K562 (cell line): ENCODE data around the gene TBC1D1. TPM values are rescaled to one million over a fixed set of nuclear protein-coding genes. Genes with fewer than 3 reads are reported as not detected.

Experiments
- ATAC-seq: fragments of 200-7000 bp; cut with Tn5 transposase; 3 replicates; pipeline ENCODE4 v1.9.1; 2020; ENCODE audit warnings: moderate library complexity
- BruUV-seq: library from RNA; stranded (reverse); fragments of 400-500 nt; replicated peaks from 2 replicates; lab custom pipeline; 2021; lab: Mats Ljungman, UMichigan
- CTCF ChIA-PET: fragments of 300-600 bp; formaldehyde crosslinking; extraction: SDS; loops from one replicate; lab custom pipeline; 2021; ENCODE audit warnings: low intra/inter-chr PET ratio; lab: Yijun Ruan, JAX
- POLR2A ChIA-PET: fragments of 300-600, 350-650 bp; sonication (Branson Sonifier 250); formaldehyde crosslinking; extraction: SDS; loops from one replicate; lab custom pipeline; 2021; ENCODE audit warnings: antibody characterized with exemption, inconsistent platforms; lab: Yijun Ruan, JAX
- DNase-seq, 4 experiments: peaks; one replicate each; pipeline versions ENCODE4 v3.0.0 to v3.0.0-alpha.2; 2011 to 2018; ENCODE audit warnings: low spot score in 3 of 4, mixed read lengths in 3 of 4; ENCODE audit errors: extremely low read depth in 1 of 4
- FAIRE-seq: peaks from 2 replicates; lab custom pipeline; 2011; peaks lifted over from hg19 to GRCh38; lab: Jason Lieb, UNC
- H2AFZ ChIP-seq: 2 replicates; pipeline ENCODE4 v1.6.0; 2011; ENCODE audit warnings: low read depth, low read length, control low read depth, inconsistent platforms
- H3K27ac ChIP-seq: fragments of 200-600 bp; 3 replicates; pipeline ENCODE4 v1.8.0; 2011; ENCODE audit warnings: low read depth, mild to moderate bottlenecking, control low read depth, inconsistent platforms, low read length, moderate library complexity, mixed read lengths; ENCODE audit errors: extremely low read depth
- H3K27me3 ChIP-seq, 2 experiments: fragments of 300-600 bp in 1 of 2; 2 replicates in 1 of 2; 3 replicates in 1 of 2; pipeline versions ENCODE4 v1.6.0 to v1.8.0; 2011; ENCODE audit warnings: inconsistent platforms in 2 of 2, low read length in 2 of 2, mild to moderate bottlenecking in 1 of 2, mixed read lengths in 1 of 2, moderate library complexity in 1 of 2; ENCODE audit not compliant: control insufficient read depth in 2 of 2, insufficient read depth in 2 of 2
- H3K36me3 ChIP-seq: fragments of 300-600 bp; 3 replicates; pipeline ENCODE4 v1.8.0; 2011; ENCODE audit warnings: mild to moderate bottlenecking, low read length, inconsistent platforms; ENCODE audit not compliant: control insufficient read depth, insufficient read depth
- H3K4me1 ChIP-seq, 2 experiments: fragments of 200-600 bp in 1 of 2; replicated peaks in 1 of 2; 2 replicates in 1 of 2; 3 replicates in 1 of 2; pipeline versions ENCODE4 v1.5.1 to v1.8.0; 2011; ENCODE audit warnings: inconsistent platforms in 2 of 2, low read length in 2 of 2, mild to moderate bottlenecking in 1 of 2, mixed read lengths in 1 of 2, moderate library complexity in 1 of 2; ENCODE audit not compliant: control insufficient read depth in 2 of 2, insufficient read depth in 2 of 2
- H3K4me2 ChIP-seq: 2 replicates; pipeline ENCODE4 v1.6.1; 2011; ENCODE audit warnings: low read length, control low read depth, inconsistent platforms, mixed read lengths; ENCODE audit not compliant: insufficient read depth
- H3K4me3 ChIP-seq: fragments of 200-600 bp; sonication (generic), shearing (Covaris generic); 2 replicates; pipeline ENCODE4 v1.5.1; 2016; ENCODE audit warnings: control low read depth, inconsistent platforms
- H3K79me2 ChIP-seq: fragments of 200-600 bp; 3 replicates; pipeline ENCODE4 v1.8.0; 2011; ENCODE audit warnings: low read length, inconsistent platforms; ENCODE audit not compliant: control insufficient read depth, insufficient read depth
- H3K9ac ChIP-seq, 2 experiments: 2 replicates each; pipeline versions ENCODE4 v1.6.0 to v1.6.1; 2011; ENCODE audit warnings: low read depth in 2 of 2, low read length in 2 of 2, control low read depth in 1 of 2, inconsistent platforms in 1 of 2, mild to moderate bottlenecking in 1 of 2, mixed read lengths in 1 of 2; ENCODE audit not compliant: insufficient read depth in 1 of 2
- H3K9me1 ChIP-seq: one replicate; pipeline ENCODE4 v1.6.0; 2011; ENCODE audit warnings: inconsistent platforms, mild to moderate bottlenecking, low read length, moderate library complexity; ENCODE audit not compliant: control insufficient read depth, insufficient read depth
- H3K9me3 ChIP-seq: replicated peaks from 2 replicates; pipeline ENCODE4 v1.5.1; 2011; ENCODE audit warnings: low read depth, low read length, inconsistent platforms; ENCODE audit not compliant: control insufficient read depth, insufficient read depth
- H4K20me1 ChIP-seq: replicated peaks from 2 replicates; pipeline ENCODE4 v1.6.1; 2011; ENCODE audit warnings: low read length, inconsistent platforms, mixed read lengths; ENCODE audit not compliant: control insufficient read depth, insufficient read depth
- ZNF316 ChIP-seq: fragments of 450-650 bp; IDR thresholded peaks from 2 replicates; pipeline ENCODE4 v1.6.1; 2016
- WGBS: fragments of 100-300 bp; shearing (Covaris generic); methylation state at CpG from one replicate; pipeline ENCODE4 v1.1.6; 2016; ENCODE audit warnings: low coverage, mixed read lengths; ENCODE audit not compliant: insufficient coverage; ENCODE audit errors: missing lambda C conversion rate; 5-methylcytosine and 5-hydroxymethylcytosine counted together
- in situ Hi-C: fragments of 300-500 bp; cut with MboI; formaldehyde crosslinking; loops from 4 replicates; pipeline ENCODE4 v1.15.0; 2018; ENCODE audit warnings: inconsistent platforms, mixed read lengths
- intact Hi-C: fragments of 100-400 bp; cut with micrococcal nuclease; formaldehyde crosslinking; loops from 2 replicates; pipeline ENCODE4 v1.14.2; 2022
- polyA plus RNA-seq, 8 experiments: library from polyadenylated mRNA; depleted of rRNA in 4 of 8; stranded (reverse) in 5 of 8; unstranded in 3 of 8; fragments of >200 nt; fragmentation: Nextera tagmentation in 2 of 8; fragmentation: Illumina TruSeq in 1 of 8; extraction: Ambion mirVana in 2 of 8; extraction: Trizol in 1 of 8; gene quantifications; 2 replicates each; pipeline versions ENCODE4 v1.2.1 to v1.2.3, GENCODE V29; 2011 to 2014; ENCODE audit warnings: inconsistent platforms in 1 of 8, missing spikeins in 1 of 8
- total RNA-seq, 7 experiments: library from RNA; depleted of rRNA in 6 of 7; stranded (reverse); fragments of >200 nt in 6 of 7; fragmentation: Illumina TruSeq in 2 of 7; extraction: Trizol in 2 of 7; gene quantifications; 2 replicates each; pipeline versions ENCODE4 v1.2.1 to v1.2.3, GENCODE V29; 2011 to 2021; ENCODE audit warnings: low replicate concordance in 1 of 7
- TF ChIP-seq, protein P1 (sequence below), 2 experiments: fragments of 200-800 bp in 1 of 2; sonication (Bioruptor generic) in 1 of 2; sonication (generic) in 1 of 2; formaldehyde crosslinking in 1 of 2; IDR thresholded peaks in 1 of 2; conservative IDR thresholded peaks in 1 of 2; 2 replicates each; pipeline versions ENCODE4 v1.5.0 to v1.6.1; 2016 to 2020; ENCODE audit warnings: missing compliant biosample characterization in 1 of 2, missing genetic modification characterization in 1 of 2, missing genetic modification reagents in 1 of 2
- TF ChIP-seq, protein P2 (sequence below), 3 experiments: fragments of 200-800 bp in 1 of 3; fragments of 250-450 bp in 1 of 3; fragments of 450-650 bp in 1 of 3; sonication (Bioruptor Pico) in 1 of 3; sonication (Bioruptor generic) in 1 of 3; formaldehyde crosslinking in 1 of 3; IDR thresholded peaks; 2 replicates each; pipeline versions ENCODE4 v1.6.1 to v1.8.0; 2016 to 2022; ENCODE audit warnings: mild to moderate bottlenecking in 2 of 3, missing genetic modification characterization in 2 of 3, missing compliant biosample characterization in 1 of 3, moderate library complexity in 1 of 3

Gene TBC1D1
- total and polyA plus RNA-seq, 9 of the 15 experiments (the other 6 are each of a cell fraction or from before 2014, with no cell fraction given) = 0.59 to 14.2 (median 8.8) TPM

DNA sequence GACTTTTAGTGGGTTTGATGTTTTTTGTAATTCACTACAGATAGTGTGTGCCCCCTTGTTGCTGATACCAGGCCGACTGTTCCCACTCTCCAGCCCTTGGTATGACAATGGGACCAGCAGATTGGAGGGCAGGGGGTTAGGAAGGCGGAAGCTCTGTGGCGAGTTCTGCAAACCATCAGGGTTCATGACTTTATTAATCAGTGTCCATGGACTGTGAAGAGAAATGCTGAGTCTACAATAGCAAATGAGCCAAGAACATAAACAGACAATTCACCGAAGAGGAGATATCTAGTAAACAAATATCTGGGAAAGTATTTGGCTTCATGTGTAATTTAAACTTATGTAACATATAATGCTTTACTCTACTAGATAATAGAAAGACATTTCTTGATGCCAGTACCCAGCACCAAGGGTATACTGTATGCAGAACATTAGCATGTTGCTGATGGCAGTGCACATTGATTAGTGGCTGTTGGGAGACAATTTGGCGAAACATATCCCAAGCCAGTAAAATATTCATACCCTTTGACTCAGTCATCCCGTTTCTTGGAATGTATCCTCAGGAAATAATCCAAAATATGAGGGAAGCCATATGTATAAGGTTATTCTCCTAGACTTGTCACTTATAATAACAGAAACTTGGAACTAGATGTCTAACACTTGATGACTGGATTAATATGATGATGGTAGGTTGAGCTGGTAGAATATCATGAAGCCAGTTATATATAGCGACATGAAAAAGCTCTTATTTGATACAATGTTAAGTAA lies 238.8 kb downstream of the TBC1D1 start:
- Histone ChIP-seq H3K4me2 (no peak overlapping the region), H3K79me2 (no peaks in the 10 kb centered on the region), H3K36me3 (no peaks in the 10 kb centered on the region), H2AFZ (no peak overlapping the region), H3K9ac (no peak overlapping the region), H4K20me1 (no peaks in the 10 kb centered on the region), H3K27ac (no peak overlapping the region), H3K9me3 (no peaks in the 10 kb centered on the region), H3K27me3 (peaks cover 20 to 44% of the 10 kb centered on the region in 2 experiments; a peak in 3 of 5 replicates), H3K9me1 (no peaks in the 10 kb centered on the region), H3K4me1 (no peaks in the 10 kb centered on the region), H3K4me3 (no peak overlapping the region)
- FAIRE-seq (no peak), DNase-seq (no peak), ATAC-seq (no peak)
- in situ Hi-C loops (no loop called here), intact Hi-C loops (no loop called here)
- TF ChIP-seq, protein P1, sequence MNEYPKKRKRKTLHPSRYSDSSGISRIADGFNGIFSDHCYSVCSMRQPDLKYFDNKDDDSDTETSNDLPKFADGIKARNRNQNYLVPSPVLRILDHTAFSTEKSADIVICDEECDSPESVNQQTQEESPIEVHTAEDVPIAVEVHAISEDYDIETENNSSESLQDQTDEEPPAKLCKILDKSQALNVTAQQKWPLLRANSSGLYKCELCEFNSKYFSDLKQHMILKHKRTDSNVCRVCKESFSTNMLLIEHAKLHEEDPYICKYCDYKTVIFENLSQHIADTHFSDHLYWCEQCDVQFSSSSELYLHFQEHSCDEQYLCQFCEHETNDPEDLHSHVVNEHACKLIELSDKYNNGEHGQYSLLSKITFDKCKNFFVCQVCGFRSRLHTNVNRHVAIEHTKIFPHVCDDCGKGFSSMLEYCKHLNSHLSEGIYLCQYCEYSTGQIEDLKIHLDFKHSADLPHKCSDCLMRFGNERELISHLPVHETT (CRISPR knock-in tag; conservative IDR thresholded peaks at IDR 0.05 in 1 of 2, IDR thresholded peaks at IDR 0.05 in 1 of 2) = no peak
- TF ChIP-seq, protein P2, sequence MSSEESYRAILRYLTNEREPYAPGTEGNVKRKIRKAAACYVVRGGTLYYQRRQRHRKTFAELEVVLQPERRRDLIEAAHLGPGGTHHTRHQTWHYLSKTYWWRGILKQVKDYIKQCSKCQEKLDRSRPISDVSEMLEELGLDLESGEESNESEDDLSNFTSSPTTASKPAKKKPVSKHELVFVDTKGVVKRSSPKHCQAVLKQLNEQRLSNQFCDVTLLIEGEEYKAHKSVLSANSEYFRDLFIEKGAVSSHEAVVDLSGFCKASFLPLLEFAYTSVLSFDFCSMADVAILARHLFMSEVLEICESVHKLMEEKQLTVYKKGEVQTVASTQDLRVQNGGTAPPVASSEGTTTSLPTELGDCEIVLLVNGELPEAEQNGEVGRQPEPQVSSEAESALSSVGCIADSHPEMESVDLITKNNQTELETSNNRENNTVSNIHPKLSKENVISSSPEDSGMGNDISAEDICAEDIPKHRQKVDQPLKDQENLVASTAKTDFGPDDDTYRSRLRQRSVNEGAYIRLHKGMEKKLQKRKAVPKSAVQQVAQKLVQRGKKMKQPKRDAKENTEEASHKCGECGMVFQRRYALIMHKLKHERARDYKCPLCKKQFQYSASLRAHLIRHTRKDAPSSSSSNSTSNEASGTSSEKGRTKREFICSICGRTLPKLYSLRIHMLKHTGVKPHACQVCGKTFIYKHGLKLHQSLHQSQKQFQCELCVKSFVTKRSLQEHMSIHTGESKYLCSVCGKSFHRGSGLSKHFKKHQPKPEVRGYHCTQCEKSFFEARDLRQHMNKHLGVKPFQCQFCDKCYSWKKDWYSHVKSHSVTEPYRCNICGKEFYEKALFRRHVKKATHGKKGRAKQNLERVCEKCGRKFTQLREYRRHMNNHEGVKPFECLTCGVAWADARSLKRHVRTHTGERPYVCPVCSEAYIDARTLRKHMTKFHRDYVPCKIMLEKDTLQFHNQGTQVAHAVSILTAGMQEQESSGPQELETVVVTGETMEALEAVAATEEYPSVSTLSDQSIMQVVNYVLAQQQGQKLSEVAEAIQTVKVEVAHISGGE (CRISPR knock-in tag; IDR thresholded peaks at IDR 0.05) = no peak
- peak; percentile 14; the same call in 1 of the 2 replicates for TF ChIP-seq ZNF316
- no TSS peak for BruUV-seq
- WGBS = 6% methylated on average over 7 of the region's 7 CpGs
- ChIA-PET POLR2A (interaction anchor here (0.8 kb wide), 1 partner anchor 9 kb away, joined by 3 read pairs; no protein-coding TSS in a partner anchor), CTCF (no interaction called here)
